GM18517 (cell line): Measurements from ENCODE around the gene CNTN4.

Experiments
- ATAC-seq: cut with Tn5 transposase; IDR thresholded peaks from one replicate; pipeline ENCODE4 v1.9.1; 2021; ENCODE audit warnings: mild to moderate bottlenecking, moderate library complexity; ENCODE audit not compliant: unreplicated experiment

Gene CNTN4

GRCh38 chr3:2148561-2149340 is 50.1 kb downstream of the CNTN4 start:
- no peak for ATAC-seq

GRCh38 chr3:2153053-2153452 is 54.4 kb downstream of the CNTN4 start:
- ATAC-seq, result no peak

- ATAC-seq, result no peak
These were observed 54.9 kb downstream of the CNTN4 start for GRCh38 chr3:2153547-2153946.

- ATAC-seq, result no peak
These were observed 56.0 kb downstream of the CNTN4 start for GRCh38 chr3:2154621-2155020.

- ATAC-seq, result no peak
These were observed 57.7 kb downstream of the CNTN4 start for GRCh38 chr3:2156244-2156847.

GRCh38 chr3:2158828-2159227 is 60.2 kb downstream of the CNTN4 start:
- ATAC-seq, result no peak

GRCh38 chr3:2166552-2166951 is 67.9 kb downstream of the CNTN4 start:
- ATAC-seq, result no peak

- no peak for ATAC-seq
These were observed 74.0 kb downstream of the CNTN4 start for GRCh38 chr3:2172561-2173171.

- no peak for ATAC-seq
These were observed 82.0 kb downstream of the CNTN4 start for GRCh38 chr3:2180634-2181033.

GRCh38 chr3:2198776-2199279 is 100.2 kb downstream of the CNTN4 start:
- no peak for ATAC-seq

- ATAC-seq, result no peak
These were observed 105.4 kb downstream of the CNTN4 start for GRCh38 chr3:2204054-2204453.

GRCh38 chr3:2205692-2206091 is 107.0 kb downstream of the CNTN4 start:
- ATAC-seq, result no peak

- no peak for ATAC-seq
These were observed 107.9 kb downstream of the CNTN4 start for GRCh38 chr3:2206536-2206935.

- ATAC-seq, result no peak
These were observed 112.9 kb downstream of the CNTN4 start for GRCh38 chr3:2211568-2211967.

- ATAC-seq, result no peak
These were observed 113.5 kb downstream of the CNTN4 start for GRCh38 chr3:2212206-2212605.

- ATAC-seq, result no peak
These were observed 119.7 kb downstream of the CNTN4 start for GRCh38 chr3:2218375-2218774.

GRCh38 chr3:2218816-2219215 is 120.2 kb downstream of the CNTN4 start:
- ATAC-seq, result no peak

- ATAC-seq, result no peak
These were observed 137.5 kb downstream of the CNTN4 start for GRCh38 chr3:2236203-2236602.

- no peak for ATAC-seq
These were observed 145.5 kb downstream of the CNTN4 start for GRCh38 chr3:2244137-2244536.

GRCh38 chr3:2246873-2247648 is 148.4 kb downstream of the CNTN4 start:
- no peak for ATAC-seq

- ATAC-seq, result no peak
These were observed 149.2 kb downstream of the CNTN4 start for GRCh38 chr3:2247831-2248230.
